Measurements from ENCODE around the gene TRIM68. TPM values are rescaled to one million over a fixed set of nuclear protein-coding genes. Genes with fewer than 3 reads are reported as not detected.

Gene TRIM68
- total RNA-seq, 6 donors from 2014 or later: 8.7 to 21.6 (median 13.1) TPM

GRCh38 chr11:4639931-4640330 is 31.9 kb upstream of the TRIM68 start:
- DNase-seq (no peak), ATAC-seq (ENCODE audit: low FRiP score in 2 of 2) (no peak)
- H3K27me3 ChIP-seq: no peaks in the 10 kb centered on the region
- no peak overlapping the region for H3K27ac ChIP-seq
- TF ChIP-seq POLR2AphosphoS5 (IDR thresholded peaks at IDR 0.05) (no peak), EP300 (IDR thresholded peaks at IDR 0.05) (no peak), POLR2A (IDR thresholded peaks at IDR 0.05) (no peak), CTCF (IDR thresholded peaks at IDR 0.05) (no peak)
- H3K4me1 ChIP-seq: peaks cover 0 to 3% (median 0%) of the 10 kb centered on the region in 4 donors
- no peaks in the 10 kb centered on the region for H3K36me3 ChIP-seq
- WGBS, 2 donors: 93 to 94% methylated on average over 3 to 6 of the region's 6 CpGs
- H3K4me3 ChIP-seq: no peak overlapping the region
- no peaks in the 10 kb centered on the region for H3K9me3 ChIP-seq

GRCh38 chr11:4637662-4638047 is 29.6 kb upstream of the TRIM68 start:
- ATAC-seq (ENCODE audit: low FRiP score in 2 of 2): no peak
- peaks cover 0 to 3% (median 0%) of the 10 kb centered on the region in 4 donors for H3K4me1 ChIP-seq
- DNase-seq: no peak
- WGBS, 2 donors: 76 to 83% methylated on average over 3 of the region's 3 CpGs
- no peak for TF ChIP-seq POLR2AphosphoS5 (IDR thresholded peaks at IDR 0.05)
- TF ChIP-seq CTCF (IDR thresholded peaks at IDR 0.05): no peak
- TF ChIP-seq EP300 (IDR thresholded peaks at IDR 0.05): no peak
- no peak for TF ChIP-seq POLR2A (IDR thresholded peaks at IDR 0.05)
- H3K27ac ChIP-seq: no peak overlapping the region
- H3K4me3 ChIP-seq: no peak overlapping the region
- H3K27me3 ChIP-seq: no peaks in the 10 kb centered on the region
- H3K9me3 ChIP-seq: no peaks in the 10 kb centered on the region
- no peaks in the 10 kb centered on the region for H3K36me3 ChIP-seq

GRCh38 chr11:4636962-4637661 is 29.1 kb upstream of the TRIM68 start, which contains the start of gene OR51D1:
OR51D1 (plus strand) TSS chr11:4637477; CDS start chr11:4639791, 2,314 bp downstream.
- TF ChIP-seq CTCF (IDR thresholded peaks at IDR 0.05) (peak; percentile 74 to 87 (median 80)), POLR2A (IDR thresholded peaks at IDR 0.05) (no peak), POLR2AphosphoS5 (IDR thresholded peaks at IDR 0.05) (no peak)
- Histone ChIP-seq H3K4me3 (no peak within 1 kb of the TSS), H3K9me3 (no peaks in the 10 kb centered on the region), H3K27me3 (no peaks in the 10 kb centered on the region), H3K36me3 (no peaks in the 10 kb centered on the region), H3K4me1 (peaks cover 0 to 3% (median 0%) of the 10 kb centered on the region in 4 donors), H3K27ac (no peak within 1 kb of the TSS)
- peak in 1 of 2 donors; percentile 69 for DNase-seq
- peak; percentile 79 to 92 for ATAC-seq (ENCODE audit: low FRiP score in 2 of 2)
- WGBS, 2 donors: 31 to 41% methylated on average over 18 to 21 of the region's 21 CpGs

- H3K27ac ChIP-seq: no peak overlapping the region
- peaks cover 0 to 3% (median 0%) of the 10 kb centered on the region in 4 donors for H3K4me1 ChIP-seq
- H3K27me3 ChIP-seq: no peaks in the 10 kb centered on the region
- DNase-seq (no peak), ATAC-seq (ENCODE audit: low FRiP score in 2 of 2) (no peak)
- WGBS, 2 donors: 76 to 87% methylated on average over 2 of the region's 2 CpGs
- no peaks in the 10 kb centered on the region for H3K36me3 ChIP-seq
- no peak for TF ChIP-seq POLR2AphosphoS5 (IDR thresholded peaks at IDR 0.05)
- TF ChIP-seq POLR2A (IDR thresholded peaks at IDR 0.05): no peak
- no peak for TF ChIP-seq CTCF (IDR thresholded peaks at IDR 0.05)
- no peak for TF ChIP-seq EP300 (IDR thresholded peaks at IDR 0.05)
- H3K4me3 ChIP-seq: no peak overlapping the region
- no peaks in the 10 kb centered on the region for H3K9me3 ChIP-seq
These were observed 28.1 kb upstream of the TRIM68 start for GRCh38 chr11:4636136-4636535.
